ENCODE results near the gene GNPTG. TPM values are rescaled to one million over a fixed set of nuclear protein-coding genes. Genes with fewer than 3 reads are reported as not detected.

Gene GNPTG
- polyA plus RNA-seq (2014; cell fraction: cytosol; rRNA removed) = 25.5 and 25.8 TPM in 2 replicates
- polyA plus RNA-seq (2014; cell fraction: nucleus; rRNA removed) = 105 and 130 TPM in 2 replicates

- peak; percentile 80 for DNase-seq (ENCODE audit: low spot score)
Measured at GRCh38 chr16:1351582-1352362, at the start of gene GNPTG, which contains the start of gene TSR3. Gene GNPTG (plus strand): TSS chr16:1351931. CDS start chr16:1351966, 35 bp downstream. Gene TSR3 (minus strand): TSS chr16:1351878. CDS start chr16:1351804, 74 bp downstream.

DNA sequence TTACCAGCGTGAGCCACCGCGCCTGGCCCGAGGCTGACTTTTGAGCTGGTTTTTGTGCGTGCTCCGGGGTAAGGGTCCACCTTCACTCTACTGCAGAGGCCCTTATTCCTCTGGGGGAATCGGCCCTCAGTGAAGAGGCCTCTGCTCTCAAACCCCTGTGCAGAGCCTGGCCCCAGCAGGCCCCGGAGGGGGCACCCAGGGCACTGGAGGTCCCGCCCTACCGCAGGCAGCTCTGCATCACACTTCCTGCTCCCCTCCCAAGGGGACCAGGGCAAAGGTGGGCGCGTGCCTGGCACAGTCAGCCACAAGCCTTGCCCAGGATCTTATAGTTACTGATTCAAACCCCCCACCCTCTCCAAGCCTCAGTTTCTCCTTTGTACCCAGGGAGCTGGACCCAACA is 45.9 kb upstream of the GNPTG start:
- no peak for DNase-seq (ENCODE audit: low spot score)

GRCh38 chr16:1306334-1306733 is 45.4 kb upstream of the GNPTG start:
- no peak for DNase-seq (ENCODE audit: low spot score)

DNA sequence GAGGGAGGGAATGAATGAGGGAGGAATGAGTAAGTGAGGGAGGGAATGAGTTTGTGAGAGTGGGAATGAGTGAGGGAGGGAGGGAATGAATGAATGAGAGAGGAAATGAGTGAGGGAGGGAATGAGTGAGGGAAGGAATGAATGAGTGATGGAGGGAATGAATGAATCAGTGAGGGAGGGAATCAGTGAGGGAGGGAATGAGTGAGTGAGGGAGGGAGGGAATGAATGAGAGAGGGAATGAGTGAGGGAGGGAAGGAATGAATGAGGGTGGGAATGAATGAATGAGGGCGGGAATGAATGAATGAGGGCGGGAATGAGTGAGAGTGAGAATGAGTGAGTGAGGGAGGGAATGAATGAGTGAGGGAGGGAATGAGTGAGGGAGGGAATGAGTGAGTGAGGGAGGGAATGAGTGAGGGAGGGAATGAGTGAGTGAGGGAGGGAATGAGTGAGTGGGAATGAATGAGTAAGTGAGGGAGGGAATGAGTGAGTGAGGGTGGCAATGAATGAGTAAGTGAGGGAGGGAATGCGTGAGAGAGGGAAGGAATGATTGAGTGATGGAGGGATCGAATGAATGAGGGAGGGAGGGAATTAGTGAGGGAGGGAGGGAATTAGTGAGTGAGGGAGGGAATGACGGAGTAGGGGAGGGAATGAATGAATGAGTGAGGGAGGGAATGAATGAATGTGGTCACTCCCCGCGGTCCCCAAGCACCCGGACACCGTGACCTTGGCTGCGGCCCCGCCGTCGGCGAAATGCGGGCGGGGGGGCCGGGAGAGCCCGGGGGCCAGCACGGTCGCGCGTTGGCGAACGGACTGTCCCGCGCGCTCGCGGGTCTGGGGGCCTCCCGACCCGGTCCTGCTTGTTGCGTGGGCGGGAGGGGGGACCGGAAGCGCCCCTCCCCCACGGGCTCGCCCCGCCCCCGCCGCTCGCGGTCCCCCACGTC is 43.4 kb upstream of the GNPTG start:
- no peak for DNase-seq (ENCODE audit: low spot score)

- DNase-seq (ENCODE audit: low spot score) = peak; percentile 98
Measured at GRCh38 chr16:1308977-1309885, 42.5 kb upstream of the GNPTG start, which contains the start of gene UBE2I. Gene UBE2I (plus strand): TSS chr16:1309636. CDS start chr16:1314031, 4,395 bp downstream.

- no peak for DNase-seq (ENCODE audit: low spot score)
Measured at GRCh38 chr16:1309888-1310831, 41.6 kb upstream of the GNPTG start.

GRCh38 chr16:1310832-1311200 is 40.9 kb upstream of the GNPTG start:
- no peak for DNase-seq (ENCODE audit: low spot score)

DNA sequence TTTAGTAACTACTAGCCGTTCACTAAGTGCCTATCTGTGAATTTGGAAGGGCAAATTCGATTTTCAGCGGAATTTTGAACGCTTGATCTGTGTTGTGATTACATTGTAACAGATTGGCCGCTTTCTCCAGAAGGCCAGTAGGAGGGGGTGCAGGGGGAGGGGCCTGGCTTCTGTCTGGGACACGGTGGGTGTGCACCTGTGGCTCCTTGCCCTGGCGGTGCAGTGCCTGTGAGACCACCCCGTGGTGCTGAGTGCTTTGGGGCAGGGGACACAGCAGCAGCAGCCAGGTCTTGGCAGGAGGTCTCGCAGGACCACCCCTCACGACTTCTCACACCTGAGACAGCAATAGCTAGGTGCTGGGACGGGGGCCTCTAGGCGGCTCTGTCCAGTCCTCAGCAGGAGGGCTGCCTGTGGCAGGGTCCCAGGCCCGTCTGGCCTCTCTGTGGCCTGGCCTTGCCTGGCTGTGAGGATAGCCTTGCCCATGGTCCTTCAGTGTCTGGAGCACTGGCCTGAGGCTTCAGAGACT is 40.5 kb upstream of the GNPTG start:
- no peak for DNase-seq (ENCODE audit: low spot score)

GRCh38 chr16:1311738-1312466 is 39.8 kb upstream of the GNPTG start:
- DNase-seq (ENCODE audit: low spot score) = no peak

DNA sequence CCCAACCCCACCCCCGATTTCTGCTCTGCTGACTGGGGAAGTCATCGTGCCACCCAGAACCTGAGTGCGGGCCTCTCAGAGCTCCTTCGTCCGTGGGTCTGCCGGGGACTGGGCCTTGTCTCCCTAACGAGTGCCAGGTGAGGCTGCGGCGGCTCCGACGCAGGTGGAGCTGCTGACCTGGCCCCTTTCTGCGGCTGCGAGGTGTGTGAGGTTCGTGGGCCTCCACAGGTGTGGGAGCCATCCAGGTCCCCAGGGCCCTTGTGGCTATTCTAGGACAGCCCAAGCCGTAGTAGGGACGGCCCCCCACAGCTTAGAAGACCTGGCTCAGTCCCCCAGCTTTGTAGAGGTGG is 39.3 kb upstream of the GNPTG start:
- DNase-seq (ENCODE audit: low spot score) = no peak

DNA sequence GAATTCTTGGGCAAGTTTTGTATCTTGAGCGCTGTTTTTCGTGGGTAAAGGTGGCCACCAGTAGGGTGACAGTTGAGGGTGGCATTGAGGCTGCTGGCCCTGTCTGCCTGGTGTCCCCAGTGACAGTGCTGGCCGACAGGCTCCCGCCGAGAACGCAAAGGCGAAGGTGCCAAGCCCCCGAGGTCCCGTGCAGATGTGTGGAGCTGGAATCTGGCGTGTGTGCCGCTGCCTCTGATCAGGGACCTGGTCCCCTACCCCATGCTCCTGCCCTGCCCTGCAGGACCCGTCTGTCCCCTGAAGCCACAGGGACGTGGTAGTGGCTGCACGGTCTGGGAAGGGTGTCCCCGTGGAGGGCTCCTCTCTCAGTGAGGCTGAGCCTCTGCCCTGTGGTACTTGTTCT is 38.8 kb upstream of the GNPTG start:
- DNase-seq (ENCODE audit: low spot score) = no peak

DNA sequence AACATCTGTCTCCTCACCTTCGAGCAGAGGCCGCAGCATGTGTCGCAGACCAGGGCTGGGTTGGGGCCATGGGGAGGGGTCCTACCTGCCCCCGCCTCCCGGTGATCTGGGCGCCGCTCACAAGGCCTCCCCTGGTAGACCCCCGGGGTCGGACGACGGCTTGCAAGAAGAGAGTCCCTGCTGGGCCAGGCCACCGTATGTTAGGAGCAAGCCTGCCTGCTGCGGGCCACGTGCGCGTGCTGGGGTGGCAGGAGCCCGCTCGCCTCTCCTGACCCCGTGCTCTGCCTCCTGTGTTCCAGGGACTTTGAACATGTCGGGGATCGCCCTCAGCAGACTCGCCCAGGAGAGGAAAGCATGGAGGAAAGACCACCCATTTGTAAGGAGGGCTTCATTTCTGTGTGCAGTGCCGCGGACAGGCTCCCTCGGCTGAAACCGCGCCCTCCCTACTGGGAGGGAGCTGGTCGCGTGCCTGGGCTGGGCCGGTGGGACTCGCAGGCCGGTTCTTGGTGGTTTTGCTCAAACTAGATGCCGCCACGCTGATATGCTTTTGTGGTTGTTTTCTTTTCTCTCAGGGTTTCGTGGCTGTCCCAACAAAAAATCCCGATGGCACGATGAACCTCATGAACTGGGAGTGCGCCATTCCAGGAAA is 37.9 kb upstream of the GNPTG start:
- DNase-seq (ENCODE audit: low spot score) = no peak

- DNase-seq (ENCODE audit: low spot score) = no peak
Measured at GRCh38 chr16:1314399-1315068, 37.2 kb upstream of the GNPTG start.

GRCh38 chr16:1315081-1316032 is 36.4 kb upstream of the GNPTG start:
- DNase-seq (ENCODE audit: low spot score) = no peak

DNA sequence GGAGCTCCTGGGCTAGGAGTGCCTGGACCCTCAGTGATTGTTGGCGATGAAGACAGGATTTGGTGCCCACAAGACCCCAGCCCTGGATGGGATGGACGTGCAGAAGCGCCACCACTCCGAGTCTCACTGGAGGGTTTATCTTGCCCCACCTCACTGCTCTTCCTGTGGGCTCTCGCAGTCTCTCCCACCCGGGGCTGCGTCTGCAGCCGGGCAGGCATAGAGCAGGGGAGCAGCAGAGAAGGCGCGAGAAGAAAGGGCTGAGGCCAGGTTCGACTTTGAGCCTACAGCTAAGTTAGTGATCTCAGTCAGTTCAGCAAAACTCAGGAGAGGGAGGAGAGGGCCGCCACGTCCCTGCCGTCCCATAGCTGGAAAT is 35.7 kb upstream of the GNPTG start:
- no peak for DNase-seq (ENCODE audit: low spot score)

- no peak for DNase-seq (ENCODE audit: low spot score)
Measured at GRCh38 chr16:1317479-1318267, 34.1 kb upstream of the GNPTG start.

Measured in SK-N-DZ (cell line).